PC-3 (cell line): ENCODE measurements around the gene C11orf91. TPM values are rescaled to one million over a fixed set of nuclear protein-coding genes. Genes with fewer than 3 reads are reported as not detected.

Source experiments
- ATAC-seq: fragments of 200-7000 bp; cut with Tn5 transposase; 2 replicates; pipeline ENCODE4 v1.9.1; 2020; ENCODE audit warnings: mild to moderate bottlenecking, moderate library complexity
- BruUV-seq: library from RNA; stranded (reverse); fragments of 400-500 nt; replicated peaks from 2 replicates; lab custom pipeline; 2021; lab: Mats Ljungman, UMichigan
- CTCF ChIA-PET: fragments of 300-600 bp; sonication (Branson Sonifier 250); formaldehyde crosslinking; loops from one replicate; lab custom pipeline; 2022; ENCODE audit warnings: antibody characterized with exemption; lab: Charles Lee
- POLR2A ChIA-PET: fragments of 300-600 bp; sonication (Branson Sonifier 250); formaldehyde crosslinking; loops from one replicate; lab custom pipeline; 2022; ENCODE audit warnings: antibody characterized with exemption; ENCODE audit not compliant: unreplicated experiment; lab: Charles Lee
- DNase-seq: peaks from one replicate; pipeline ENCODE4 v3.0.0-alpha.2; 2015
- H2AFZ ChIP-seq: fragments of 300-600 bp; sonication (generic); 2 replicates; pipeline ENCODE4 v1.6.0; 2016; ENCODE audit warnings: antibody characterized with exemption, low read length
- H3F3A ChIP-seq: fragments of 300-600 bp; sonication (generic); one replicate; pipeline ENCODE4 v1.6.0; 2017; ENCODE audit warnings: antibody characterized with exemption, low read length, control low read depth, mild to moderate bottlenecking; ENCODE audit not compliant: unreplicated experiment
- H3K27ac ChIP-seq: fragments of 300-600 bp; sonication (generic); 2 replicates; pipeline ENCODE4 v1.5.1; 2016; ENCODE audit warnings: mild to moderate bottlenecking, low read length
- H3K27me3 ChIP-seq: fragments of 300-600 bp; sonication (generic); 2 replicates; pipeline ENCODE4 v1.6.1; 2016; ENCODE audit warnings: low read length, mixed read lengths
- H3K36me3 ChIP-seq: fragments of 300-600 bp; sonication (generic); 2 replicates; pipeline ENCODE4 v1.6.1; 2016; ENCODE audit warnings: low read depth, mixed run types, low read length, mixed read lengths
- H3K4me1 ChIP-seq: fragments of 300-600 bp; sonication (generic); 2 replicates; pipeline ENCODE4 v1.5.1; 2016; ENCODE audit warnings: low read length; ENCODE audit not compliant: insufficient read depth
- H3K4me2 ChIP-seq: fragments of 300-600 bp; sonication (generic); 2 replicates; pipeline ENCODE4 v1.6.0; 2016; ENCODE audit warnings: low read length
- H3K4me3 ChIP-seq: fragments of 300-600 bp; sonication (generic); 2 replicates; pipeline ENCODE4 v1.5.1; 2016; ENCODE audit warnings: mild to moderate bottlenecking, low read length, mixed read lengths
- H3K79me2 ChIP-seq: fragments of 300-600 bp; sonication (generic); 2 replicates; pipeline ENCODE4 v1.6.1; 2017; ENCODE audit warnings: low read length, mixed read lengths
- H3K9ac ChIP-seq: fragments of 300-600 bp; sonication (generic); 2 replicates; pipeline ENCODE4 v1.6.0; 2016; ENCODE audit warnings: mild to moderate bottlenecking, low read length
- H3K9me2 ChIP-seq: fragments of 300-600 bp; sonication (generic); replicated peaks from 2 replicates; pipeline ENCODE4 v1.6.1; 2016; ENCODE audit warnings: mixed run types, low read length, mixed read lengths
- H3K9me3 ChIP-seq: fragments of 300-600 bp; sonication (generic); 2 replicates; pipeline ENCODE4 v1.6.1; 2016; ENCODE audit warnings: low read length, mixed read lengths
- H4K20me1 ChIP-seq: fragments of 300-600 bp; sonication (generic); 2 replicates; pipeline ENCODE4 v1.6.1; 2016; ENCODE audit warnings: low read length, mixed read lengths
- CTCF ChIP-seq: fragments of 300-600 bp; sonication (generic); conservative IDR thresholded peaks from 2 replicates; pipeline ENCODE4 v1.5.1; 2017; ENCODE audit warnings: antibody characterized with exemption, low read depth, mild to moderate bottlenecking, low read length
- EZH2 ChIP-seq: fragments of 300-600 bp; sonication (generic); IDR thresholded peaks from one replicate; pipeline ENCODE4 v1.6.1; 2017; ENCODE audit warnings: antibody characterized with exemption, mild to moderate bottlenecking, low read length; ENCODE audit not compliant: unreplicated experiment
- EZH2phosphoT487 ChIP-seq: fragments of 300-600 bp; sonication (generic); IDR thresholded peaks from 2 replicates; pipeline ENCODE4 v1.6.1; 2018; ENCODE audit warnings: mild to moderate bottlenecking, antibody characterized with exemption, low read length, borderline replicate concordance
- intact Hi-C: fragments of 100-400 bp; cut with micrococcal nuclease; formaldehyde crosslinking; loops from 2 replicates; pipeline ENCODE4 v1.9.0; 2023
- total RNA-seq: library from RNA; depleted of rRNA; stranded (reverse); fragments of >200 nt; gene quantifications from 2 replicates; pipeline ENCODE4 v1.2.3, GENCODE V29; 2014

C11orf91 gene
- total RNA-seq, 1 experiment from 2014 or later = not detected

- Histone ChIP-seq H3K9me3 (no peaks in the 10 kb centered on the region), H4K20me1 (peaks cover 8% of the 10 kb centered on the region; the same call in 1 of the 2 replicates), H3K79me2 (peaks cover 96% of the 10 kb centered on the region), H3K27ac (peak overlapping the region; percentile 99), H2AFZ (no peak overlapping the region), H3K36me3 (peaks cover 60% of the 10 kb centered on the region), H3K4me2 (peak overlapping the region; percentile 55), H3K27me3 (no peaks in the 10 kb centered on the region), H3K9ac (peak overlapping the region; percentile 89), H3F3A (peaks cover 8% of the 10 kb centered on the region), H3K4me1 (peaks cover 77% of the 10 kb centered on the region), H3K4me3 (peak overlapping the region; percentile 17; the same call in 1 of the 2 replicates), H3K9me2 (no peaks in the 10 kb centered on the region)
- ATAC-seq = no peak
- DNase-seq = no peak
- TF ChIP-seq EZH2 (no peak), CTCF (no peak), EZH2phosphoT487 (no peak)
- CTCF ChIA-PET = no interaction called here
- POLR2A ChIA-PET = no interaction called here
- intact Hi-C loops = loop anchor here (1.0 to 2.0 kb wide), 2 partner anchors 15 to 32 kb away; partner anchors contain the start of gene CD59
- BruUV-seq = no TSS peak
These were observed 21.4 kb upstream of the C11orf91 start for GRCh38 chr11:33721984-33722383.

GRCh38 chr11:33721426-33721825 is 20.8 kb upstream of the C11orf91 start:
- peaks cover 82% of the 10 kb centered on the region for H3K4me1 ChIP-seq
- peak overlapping the region; percentile 99 for H3K27ac ChIP-seq
- TF ChIP-seq EZH2 (no peak), EZH2phosphoT487 (no peak)
- no peaks in the 10 kb centered on the region for H3K27me3 ChIP-seq
- intact Hi-C loops = loop anchor here (1.0 kb wide), 1 partner anchor 31 kb away; no protein-coding TSS in a partner anchor
- CTCF ChIA-PET = no interaction called here
- H3F3A ChIP-seq = peaks cover 8% of the 10 kb centered on the region
- DNase-seq = peak; percentile 81
- peaks cover 65% of the 10 kb centered on the region for H3K36me3 ChIP-seq
- H3K9ac ChIP-seq = peak overlapping the region; percentile 89
- H3K9me3 ChIP-seq = no peaks in the 10 kb centered on the region
- H3K4me3 ChIP-seq = 0 out of 2 replicates have a peak overlapping the region, but pooled peaks have one; percentile 17
- no peaks in the 10 kb centered on the region for H3K9me2 ChIP-seq
- peaks cover 96% of the 10 kb centered on the region for H3K79me2 ChIP-seq
- H3K4me2 ChIP-seq = peak overlapping the region; percentile 55
- no peak overlapping the region for H2AFZ ChIP-seq
- peaks cover 8% of the 10 kb centered on the region; the same call in 1 of the 2 replicates for H4K20me1 ChIP-seq
- BruUV-seq = TSS peak; percentile 3
- peak; percentile 62 for ATAC-seq
- POLR2A ChIA-PET = no interaction called here

- intact Hi-C loops = no loop called here
- Histone ChIP-seq H3K79me2 (peaks cover 81% of the 10 kb centered on the region), H3K9ac (peak overlapping the region; percentile 47), H3K36me3 (peaks cover 57% of the 10 kb centered on the region), H3K4me3 (no peak overlapping the region), H3K4me1 (peaks cover 90% of the 10 kb centered on the region), H3K9me2 (no peaks in the 10 kb centered on the region), H3K9me3 (no peaks in the 10 kb centered on the region), H3F3A (peaks cover 8% of the 10 kb centered on the region), H3K27me3 (no peaks in the 10 kb centered on the region), H2AFZ (no peak overlapping the region), H3K4me2 (peak overlapping the region; percentile 33), H3K27ac (peak overlapping the region; percentile 99), H4K20me1 (no peaks in the 10 kb centered on the region)
- DNase-seq (peak; percentile 58), ATAC-seq (no peak)
- POLR2A ChIA-PET = no interaction called here
- no TSS peak for BruUV-seq
- CTCF ChIA-PET = no interaction called here
- TF ChIP-seq EZH2 (no peak), EZH2phosphoT487 (no peak), CTCF (no peak)
These were observed 19.0 kb upstream of the C11orf91 start for GRCh38 chr11:33719587-33719986.
